ENCODE data around the gene NTHL1.

The NTHL1 gene

DNA sequence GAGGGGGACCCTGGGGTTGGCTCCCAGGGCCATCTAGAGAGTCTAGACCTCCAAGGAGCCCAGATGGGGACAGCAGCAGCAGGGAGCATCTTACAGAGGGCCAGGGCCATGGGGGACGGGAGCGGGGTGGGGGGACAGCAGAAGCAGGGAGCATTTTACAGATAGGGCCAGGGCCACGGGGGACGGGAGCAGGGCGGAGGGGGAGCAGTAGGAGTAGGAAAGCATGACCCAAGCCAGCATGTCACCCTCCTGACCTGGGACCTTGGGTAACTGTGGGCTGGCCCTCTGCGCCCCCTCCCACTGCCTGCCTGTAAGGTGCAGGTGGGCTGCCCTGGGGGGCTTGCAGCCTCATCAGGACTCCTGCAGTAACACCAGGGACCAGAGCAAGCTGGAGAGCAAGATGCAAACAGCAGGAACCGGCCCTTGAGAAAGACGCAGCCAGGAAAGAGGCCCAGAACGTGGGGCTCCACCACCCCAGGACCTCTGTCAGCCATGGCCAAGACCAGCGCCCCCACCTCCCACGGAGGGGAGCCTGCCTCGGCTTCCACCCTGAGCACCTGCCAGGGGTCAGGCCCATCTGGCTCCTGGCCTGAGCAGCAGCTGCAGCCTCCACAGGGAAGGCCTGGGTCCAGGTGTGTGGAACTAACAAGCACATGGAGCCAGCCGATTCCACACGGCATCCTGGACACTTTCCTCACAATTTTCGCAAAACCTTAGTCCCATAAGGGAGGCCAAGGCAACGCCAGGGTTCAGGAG lies 40.4 kb downstream of the NTHL1 start:
- no peak for DNase-seq

DNA sequence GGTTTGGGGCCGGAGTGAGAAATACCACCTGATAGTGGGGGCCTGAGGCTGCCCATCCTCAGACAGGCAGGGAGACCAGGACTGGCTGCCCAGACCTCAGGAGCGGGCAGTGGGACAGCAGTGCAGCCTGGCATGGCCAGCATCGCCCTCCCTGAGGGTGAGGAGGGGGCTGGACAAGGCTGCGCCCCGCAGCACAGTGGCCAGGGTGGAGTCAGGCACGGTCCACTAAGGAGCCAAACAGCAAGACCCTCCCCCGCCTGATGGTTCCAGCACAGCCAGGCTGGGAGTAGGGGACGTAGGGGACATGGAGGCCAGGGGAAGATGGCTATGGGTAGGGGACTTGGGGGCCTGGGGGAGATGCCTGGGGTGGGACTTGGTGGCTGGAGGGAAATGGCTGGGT lies 41.3 kb downstream of the NTHL1 start:
- no peak for DNase-seq

- DNase-seq: peak; percentile 29
Measured at GRCh38 chr16:2005646-2006045, 42.0 kb downstream of the NTHL1 start.

DNA sequence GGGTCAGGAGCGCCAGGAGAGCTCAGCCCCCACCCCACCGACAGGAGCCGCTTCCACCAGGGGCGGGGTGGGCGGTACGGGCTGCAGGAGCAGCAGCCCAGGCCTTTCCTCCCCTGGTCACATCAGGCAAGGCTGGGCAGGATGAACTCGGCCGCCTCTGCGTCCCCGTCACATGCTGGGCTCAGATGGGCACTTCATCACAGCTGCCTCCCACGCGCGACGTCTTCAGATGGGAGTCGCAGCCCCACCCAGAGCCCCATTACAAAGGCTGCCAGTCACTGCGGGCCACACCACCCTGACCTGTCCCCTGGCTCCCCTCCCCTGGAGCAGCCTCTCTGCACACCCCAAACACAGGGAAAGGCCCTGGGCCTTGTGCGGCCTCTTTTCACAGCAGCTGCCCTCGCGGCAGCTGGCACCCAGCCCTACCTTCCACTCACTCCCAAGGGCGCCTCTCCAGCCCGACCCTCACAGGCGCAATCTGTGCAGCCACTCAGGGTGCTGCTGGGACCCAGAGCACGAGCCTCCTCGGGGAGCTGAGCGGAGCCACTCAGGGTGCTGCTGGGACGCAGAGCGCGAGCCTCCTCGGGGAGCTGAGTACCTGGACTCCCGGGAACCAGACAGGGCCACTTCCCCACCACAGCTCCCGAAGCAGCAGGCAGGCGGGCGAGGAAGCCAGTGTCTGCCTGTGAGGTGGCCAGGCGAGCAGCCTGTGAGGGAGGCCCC lies 42.7 kb downstream of the NTHL1 start:
- DNase-seq: no peak

DNA sequence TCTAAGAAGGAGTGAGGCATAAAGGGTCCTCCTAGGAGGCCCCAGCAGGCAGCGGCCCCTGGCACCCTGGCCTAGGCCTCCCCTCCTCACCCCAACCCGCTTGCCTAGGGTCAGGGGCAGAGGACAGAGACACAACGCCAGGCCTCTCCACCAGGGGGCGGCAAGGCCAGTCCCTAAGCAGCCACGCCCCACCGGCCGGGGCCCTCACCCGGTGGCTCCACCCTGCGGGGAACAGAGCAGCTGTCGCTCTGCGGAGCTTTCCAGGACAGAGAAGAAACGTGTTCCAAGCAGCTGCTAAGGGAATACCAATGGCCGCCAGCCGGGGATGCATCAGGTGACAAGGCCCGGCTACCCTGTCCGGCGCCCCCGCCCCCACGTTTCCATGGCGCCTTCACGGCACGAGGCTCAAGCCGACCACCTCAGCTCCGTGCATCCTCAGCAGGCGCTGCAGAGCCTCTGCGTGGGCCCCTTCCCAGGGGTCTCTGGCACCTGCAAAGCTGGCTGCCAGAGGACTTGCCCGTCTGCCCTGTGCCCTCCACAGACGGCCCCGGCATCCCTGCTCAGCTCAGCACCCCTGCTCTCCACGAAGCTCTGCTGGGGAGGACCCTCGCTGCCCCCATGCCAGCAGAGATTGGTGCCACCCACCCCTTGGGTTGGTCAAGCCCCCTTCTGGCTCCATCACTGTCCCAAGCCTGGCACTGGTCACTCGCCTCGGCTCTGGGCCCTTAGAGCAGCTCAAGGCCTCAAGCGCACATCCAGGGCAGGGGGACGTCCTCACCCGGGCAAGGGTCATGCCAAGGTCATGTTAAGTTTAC lies 43.6 kb downstream of the NTHL1 start:
- peak; percentile 13 for DNase-seq

GRCh38 chr16:2003231-2003826 lies 44.3 kb downstream of the NTHL1 start:
- no peak for DNase-seq

DNA sequence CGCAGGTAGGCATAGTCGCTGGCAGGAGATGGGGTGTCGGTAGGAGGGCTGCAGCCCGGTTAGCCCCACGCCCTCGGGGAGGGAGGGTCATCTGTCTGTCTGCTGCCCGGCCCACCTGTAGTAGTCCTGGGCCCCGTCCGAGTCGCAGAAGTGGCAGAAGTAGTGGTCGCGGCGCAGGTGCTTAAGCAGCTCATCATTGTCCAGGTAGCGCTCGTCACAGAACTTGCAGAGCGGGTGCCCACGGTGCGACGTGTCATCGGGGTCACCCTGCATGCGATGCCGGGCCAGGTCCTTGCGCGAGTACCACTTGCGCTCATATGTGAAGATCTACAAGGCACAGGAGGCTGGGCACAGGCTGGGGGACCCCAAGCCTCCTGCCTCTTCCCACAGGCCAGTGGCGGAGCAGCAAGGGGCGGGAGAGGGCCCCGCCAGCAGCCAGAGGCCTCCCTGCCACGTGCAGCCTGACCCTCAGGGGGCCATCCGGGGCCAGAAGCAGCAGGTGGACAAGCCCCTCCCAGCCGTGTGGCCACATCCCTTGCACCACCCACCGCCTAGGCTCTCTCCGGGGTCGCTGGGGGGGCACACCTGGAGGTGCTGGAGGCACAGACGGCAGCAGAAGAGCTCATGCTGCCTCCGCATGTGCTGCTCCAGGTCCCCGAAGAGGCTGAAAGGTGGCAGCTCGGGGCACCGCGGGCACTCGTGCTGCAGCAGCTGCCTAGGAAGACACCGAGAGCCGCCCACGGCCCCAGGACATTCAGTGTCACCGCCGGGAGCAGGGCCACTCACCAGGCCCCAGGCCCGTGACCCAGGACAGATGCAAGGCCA lies 45.0 kb downstream of the NTHL1 start:
- DNase-seq: no peak

- no peak for DNase-seq
Measured at GRCh38 chr16:2001456-2002355, 45.9 kb downstream of the NTHL1 start.

DNA sequence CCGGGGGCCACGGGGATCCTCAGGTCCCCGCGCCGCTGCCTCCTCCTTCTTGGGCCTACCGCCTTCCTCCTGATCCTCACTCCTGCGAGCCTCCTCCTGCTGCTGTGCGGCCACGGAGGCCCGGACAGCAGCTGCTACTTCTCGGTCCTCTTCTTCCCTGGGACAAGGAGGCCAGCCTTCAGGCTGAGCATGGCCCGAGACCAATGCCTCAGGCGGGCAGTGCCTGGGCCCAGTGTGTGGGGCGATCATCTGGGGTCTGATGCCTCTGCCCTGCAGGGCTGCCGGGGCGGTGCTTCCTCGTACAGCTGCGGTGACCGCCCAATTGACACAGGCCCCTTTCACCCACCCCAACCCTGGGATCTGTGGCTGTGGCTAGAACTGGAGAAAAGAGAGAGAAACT lies 46.6 kb downstream of the NTHL1 start:
- DNase-seq: no peak

- no peak for DNase-seq
Measured at GRCh38 chr16:1999866-2000514, 47.6 kb downstream of the NTHL1 start.

GRCh38 chr16:1998852-1999801 lies 48.5 kb downstream of the NTHL1 start:
- no peak for DNase-seq

DNA sequence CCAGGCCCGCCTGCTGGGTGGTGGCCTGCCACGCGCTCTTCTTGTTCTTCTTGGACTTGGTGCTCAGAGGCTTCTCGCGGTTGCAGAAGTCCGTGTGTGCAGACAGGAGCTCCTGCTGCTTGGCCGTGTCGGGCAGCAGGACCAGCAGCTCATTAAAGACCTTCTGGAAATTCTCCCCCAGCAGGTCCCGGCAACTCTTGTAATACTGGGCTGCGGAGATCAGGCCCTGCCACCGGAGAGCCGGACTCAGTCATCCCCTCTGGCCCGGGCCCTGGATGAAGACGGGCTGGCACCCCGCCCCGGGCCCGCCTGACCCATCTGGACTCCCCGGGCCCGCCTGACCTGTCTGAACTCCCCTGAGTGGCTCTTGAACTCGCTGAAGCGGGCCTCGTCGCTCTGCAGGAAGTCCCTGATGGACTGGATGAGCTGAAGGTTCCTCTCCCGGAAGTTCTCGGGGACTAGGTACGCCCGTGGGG lies 49.2 kb downstream of the NTHL1 start:
- no peak for DNase-seq

GRCh38 chr16:1997494-1998359 lies 49.9 kb downstream of the NTHL1 start:
- no peak for DNase-seq

GRCh38 chr16:1993731-1994131 lies 53.9 kb downstream of the NTHL1 start:
- DNase-seq: no peak

- DNase-seq: no peak
Measured at GRCh38 chr16:1992704-1993317, 54.8 kb downstream of the NTHL1 start.

- DNase-seq: no peak
Measured at GRCh38 chr16:1991948-1992703, 55.5 kb downstream of the NTHL1 start.

DNA sequence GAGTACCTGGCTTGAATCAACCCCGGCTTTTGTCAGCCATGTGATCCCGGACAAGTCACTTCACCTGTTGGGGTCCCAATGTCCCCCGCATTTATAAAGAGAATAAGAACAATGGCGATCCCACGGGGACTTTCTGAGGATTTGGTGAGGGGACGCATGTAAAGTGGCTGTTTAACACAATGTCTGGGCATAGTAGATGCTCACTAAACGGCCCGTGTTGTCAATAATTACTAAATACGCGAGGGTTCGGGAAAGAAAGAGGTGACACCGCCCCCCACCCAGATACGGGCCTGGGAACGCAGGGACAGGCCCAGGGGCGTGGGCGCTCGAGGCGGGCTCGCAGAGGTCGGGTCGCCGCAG lies 56.1 kb downstream of the NTHL1 start:
- DNase-seq: no peak
